Activated naive CD4-positive, alpha-beta T cell treated with anti-CD3 and anti-CD28 coated beads, Interleukin-2, amount 10 ng/mL, durations not matched to agents 7 days and 5 days (primary cell): ENCODE data around the gene RNF114.
"Not testable (repeated sequence)": the region's sequence is repeated elsewhere in the genome, so short reads cannot be mapped to it uniquely, and the experiment has no call there.

ENCODE experiments used
- CTCF ChIA-PET: fragments of 350-600 bp; sonication (Branson Sonifier 250); formaldehyde crosslinking; loops from one replicate; lab custom pipeline; 2021; ENCODE audit warnings: antibody characterized with exemption; lab: Charles Lee
- DNase-seq: peaks from one replicate; pipeline ENCODE4 v3.0.0-alpha.2; 2020
- H3K27ac Mint-ChIP-seq: one replicate; pipeline ENCODE4 v1.8.0; 2021; ENCODE audit warnings: mild to moderate bottlenecking, moderate library complexity, mixed read lengths
- H3K27me3 Mint-ChIP-seq: one replicate; pipeline ENCODE4 v1.8.0; 2021; ENCODE audit warnings: mild to moderate bottlenecking, mixed read lengths
- H3K36me3 Mint-ChIP-seq: one replicate; pipeline ENCODE4 v1.8.0; 2021; ENCODE audit warnings: mixed read lengths
- H3K4me1 Mint-ChIP-seq: one replicate; pipeline ENCODE4 v1.8.0; 2021; ENCODE audit warnings: mixed read lengths
- H3K4me3 Mint-ChIP-seq: one replicate; pipeline ENCODE4 v1.8.0; 2021; ENCODE audit warnings: mild to moderate bottlenecking, moderate library complexity, mixed read lengths
- H3K9me3 Mint-ChIP-seq: one replicate; pipeline ENCODE4 v1.8.0; 2021; ENCODE audit warnings: mixed read lengths

Gene RNF114

DNA sequence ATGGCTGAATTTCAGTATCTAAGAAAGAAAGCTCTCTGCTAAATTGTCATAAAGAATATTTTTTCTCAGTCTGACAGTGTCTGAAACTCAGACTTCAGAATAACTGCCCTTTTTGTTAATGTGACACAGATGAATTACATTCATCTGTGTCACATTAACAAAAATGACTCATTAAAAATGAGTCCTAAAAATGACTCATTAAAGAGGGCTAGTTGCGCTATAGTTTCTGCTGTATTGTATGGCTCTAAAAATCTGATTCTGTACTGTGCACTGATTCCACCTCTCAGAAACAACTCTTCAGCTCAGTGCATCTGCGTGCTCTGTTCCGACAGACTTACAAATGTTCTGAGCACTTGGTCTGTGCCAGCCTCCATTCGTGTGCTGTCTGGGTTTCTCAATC, 15.0 kb downstream of the RNF114 start:
- Mint-ChIP-seq H3K9me3 (no peaks in the 10 kb centered on the region), H3K36me3 (peaks cover 59% of the 10 kb centered on the region), H3K27ac (no peak overlapping the region), H3K4me3 (no peak overlapping the region), H3K27me3 (no peaks in the 10 kb centered on the region), H3K4me1 (no peaks in the 10 kb centered on the region)
- DNase-seq, result no peak
- CTCF ChIA-PET, result interaction anchor here (2.1 to 2.6 kb wide), 2 partner anchors 14 to 120 kb away, joined by 6 to 10 read pairs; no protein-coding TSS in a partner anchor

DNA sequence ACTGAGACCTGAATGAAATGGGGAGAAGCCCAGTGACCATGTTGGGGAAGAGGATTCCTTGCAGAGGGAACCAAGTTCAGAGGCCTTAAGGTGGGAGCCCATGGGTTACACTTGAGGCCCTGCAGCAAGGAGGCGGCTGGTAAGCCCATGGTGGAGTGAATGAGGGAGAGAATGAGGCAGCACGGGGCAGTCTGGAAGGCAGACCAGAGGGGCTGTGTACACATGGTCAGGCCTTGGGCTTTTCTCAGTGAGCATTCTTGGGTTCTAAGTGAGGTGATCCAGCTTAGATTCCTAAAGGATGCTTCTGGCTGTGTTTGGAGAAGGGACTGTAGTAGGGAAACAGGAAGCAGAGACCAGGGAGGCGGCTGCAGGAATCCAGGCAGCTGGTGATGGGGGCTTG, 19.0 kb downstream of the RNF114 start:
- H3K27ac Mint-ChIP-seq, result no peak overlapping the region
- no peaks in the 10 kb centered on the region for H3K4me1 Mint-ChIP-seq
- no peaks in the 10 kb centered on the region for H3K9me3 Mint-ChIP-seq
- no peaks in the 10 kb centered on the region for H3K27me3 Mint-ChIP-seq
- no peak overlapping the region for H3K4me3 Mint-ChIP-seq
- no peak for DNase-seq
- H3K36me3 Mint-ChIP-seq, result peaks cover 50% of the 10 kb centered on the region
- CTCF ChIA-PET, result interaction anchor here (0.9 kb wide), 1 partner anchor 10 kb away, joined by 4 read pairs; no protein-coding TSS in a partner anchor

DNA sequence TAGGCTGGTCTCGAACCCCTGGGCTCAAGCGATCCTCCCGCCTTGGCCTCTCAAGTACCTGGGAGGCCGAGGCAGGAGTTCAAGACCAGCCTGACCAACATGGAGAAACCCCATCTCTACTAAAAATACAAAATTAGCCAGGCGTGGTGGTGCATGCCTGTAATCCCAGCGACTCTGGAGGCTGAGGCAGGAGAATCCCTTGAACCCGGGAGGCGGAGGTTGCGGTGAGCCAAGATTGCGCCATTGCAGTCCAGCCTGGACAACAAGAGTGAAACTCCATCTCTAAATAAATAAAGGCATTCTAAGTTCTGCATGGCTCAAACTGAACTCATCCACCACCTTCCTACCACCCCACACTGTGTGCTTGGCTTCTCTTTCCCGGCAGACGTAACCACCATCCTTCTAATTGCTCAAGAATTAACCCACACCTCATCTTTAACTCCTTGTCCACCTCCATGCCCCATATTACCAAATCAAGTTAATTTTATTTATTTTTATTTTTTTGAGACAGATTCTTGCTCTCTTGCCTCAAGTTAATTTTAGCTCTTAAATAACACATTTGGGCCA, 19.7 kb downstream of the RNF114 start:
- H3K4me1 Mint-ChIP-seq, DNase-seq, H3K4me3 Mint-ChIP-seq, H3K27ac Mint-ChIP-seq, H3K27me3 Mint-ChIP-seq, H3K9me3 Mint-ChIP-seq: not testable (repeated sequence)
- CTCF ChIA-PET, result interaction anchor here (0.9 kb wide), 1 partner anchor 9 kb away, joined by 4 read pairs; no protein-coding TSS in a partner anchor
- peaks cover 44% of the 10 kb centered on the region for H3K36me3 Mint-ChIP-seq

DNA sequence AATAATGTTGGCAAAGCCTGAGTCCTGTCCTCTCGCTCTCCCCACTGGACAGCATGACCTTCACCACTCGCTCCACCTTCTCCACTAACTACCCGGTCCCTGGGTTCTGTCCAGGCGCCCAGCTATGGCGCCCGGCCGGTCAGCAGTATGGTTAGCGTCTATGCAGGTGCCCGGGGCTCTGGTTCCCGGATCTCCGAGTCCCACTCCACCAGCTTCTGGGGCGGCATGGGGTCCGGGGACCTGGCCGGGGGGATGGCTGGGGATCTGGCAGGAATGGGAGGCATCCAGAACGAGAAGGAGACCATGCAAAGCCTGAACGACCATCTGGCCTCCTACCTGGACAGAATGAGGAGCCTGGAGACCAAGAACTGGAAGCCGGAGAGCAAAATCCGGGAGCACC, 20.5 kb downstream of the RNF114 start:
- Mint-ChIP-seq H3K27me3 (no peaks in the 10 kb centered on the region), H3K36me3 (peaks cover 41% of the 10 kb centered on the region), H3K27ac (peak overlapping the region; percentile 33), H3K4me3 (no peak overlapping the region), H3K9me3 (no peaks in the 10 kb centered on the region), H3K4me1 (no peaks in the 10 kb centered on the region)
- no peak for DNase-seq
- CTCF ChIA-PET, result no interaction called here

DNA sequence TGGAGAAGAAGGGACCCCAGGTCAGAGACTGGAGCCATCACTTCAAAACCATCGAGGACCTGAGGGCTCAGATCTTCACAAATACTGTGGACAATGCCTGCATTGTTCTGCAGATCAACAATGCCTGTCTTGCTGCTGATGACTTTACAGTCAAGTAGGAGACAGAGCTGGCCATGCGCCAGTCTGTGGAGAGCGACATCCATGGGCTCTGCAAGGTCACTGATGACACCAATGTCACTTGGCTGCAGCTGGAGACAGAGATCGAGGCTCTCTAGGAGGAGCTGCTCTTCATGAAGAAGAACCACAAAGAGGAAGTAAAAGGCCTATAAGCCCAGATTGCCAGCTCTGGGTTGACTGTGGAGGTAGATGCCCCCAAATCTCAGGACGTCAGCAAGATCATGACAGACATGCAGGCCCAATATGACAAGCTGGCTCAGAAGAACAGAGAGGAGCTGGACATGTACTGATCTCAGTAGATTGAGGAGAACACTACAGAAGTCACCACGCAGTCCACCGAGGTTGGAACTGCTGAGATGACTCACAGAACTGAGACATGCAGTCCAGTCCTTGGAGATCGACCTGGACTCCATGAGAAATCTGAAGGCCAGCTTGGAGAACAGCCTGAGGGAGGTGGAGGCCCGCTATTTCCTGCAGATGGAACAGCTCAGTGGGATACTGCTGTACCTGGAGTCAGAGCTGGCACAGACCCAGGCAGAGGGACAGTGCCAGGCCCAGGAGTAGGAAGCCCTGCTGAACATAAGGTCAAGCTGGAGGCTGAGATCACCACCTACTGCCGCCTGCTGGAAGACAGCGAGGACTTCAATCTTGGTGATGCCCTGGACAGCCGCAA, 21.1 kb downstream of the RNF114 start:
- H3K4me3 Mint-ChIP-seq, result not testable (repeated sequence)
- peak overlapping the region; percentile 67 for H3K27ac Mint-ChIP-seq

DNA sequence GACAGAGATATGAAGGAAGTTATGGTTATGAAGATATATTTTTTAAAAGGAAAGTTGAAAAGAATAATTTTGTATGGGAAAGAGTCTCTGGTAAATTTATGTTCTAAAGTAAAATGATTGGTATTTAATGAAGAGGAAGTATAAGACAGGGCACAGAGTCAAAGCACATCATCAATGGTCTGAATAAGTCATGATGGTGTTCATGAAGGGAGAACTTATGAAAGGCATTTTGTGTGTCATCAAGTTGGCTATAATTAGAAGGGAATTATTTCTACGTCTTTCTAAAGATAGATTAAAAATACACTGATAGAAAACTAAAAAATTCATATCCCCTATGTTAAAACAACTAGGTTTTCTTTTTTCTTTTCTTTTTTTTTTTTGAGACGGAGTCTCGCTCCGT, 25.2 kb downstream of the RNF114 start:
- DNase-seq, result no peak
- Mint-ChIP-seq H3K4me1 (no peaks in the 10 kb centered on the region), H3K4me3 (no peak overlapping the region), H3K9me3 (no peaks in the 10 kb centered on the region), H3K36me3 (peaks cover 16% of the 10 kb centered on the region), H3K27me3 (no peaks in the 10 kb centered on the region), H3K27ac (no peak overlapping the region)
- CTCF ChIA-PET, result no interaction called here

More for the DNA sequence above, 21.1 kb downstream of the RNF114 start:
- H3K4me1 Mint-ChIP-seq, CTCF ChIA-PET, H3K9me3 Mint-ChIP-seq, H3K27me3 Mint-ChIP-seq, DNase-seq: not testable (repeated sequence)
- H3K36me3 Mint-ChIP-seq, result peaks cover 36% of the 10 kb centered on the region

DNA sequence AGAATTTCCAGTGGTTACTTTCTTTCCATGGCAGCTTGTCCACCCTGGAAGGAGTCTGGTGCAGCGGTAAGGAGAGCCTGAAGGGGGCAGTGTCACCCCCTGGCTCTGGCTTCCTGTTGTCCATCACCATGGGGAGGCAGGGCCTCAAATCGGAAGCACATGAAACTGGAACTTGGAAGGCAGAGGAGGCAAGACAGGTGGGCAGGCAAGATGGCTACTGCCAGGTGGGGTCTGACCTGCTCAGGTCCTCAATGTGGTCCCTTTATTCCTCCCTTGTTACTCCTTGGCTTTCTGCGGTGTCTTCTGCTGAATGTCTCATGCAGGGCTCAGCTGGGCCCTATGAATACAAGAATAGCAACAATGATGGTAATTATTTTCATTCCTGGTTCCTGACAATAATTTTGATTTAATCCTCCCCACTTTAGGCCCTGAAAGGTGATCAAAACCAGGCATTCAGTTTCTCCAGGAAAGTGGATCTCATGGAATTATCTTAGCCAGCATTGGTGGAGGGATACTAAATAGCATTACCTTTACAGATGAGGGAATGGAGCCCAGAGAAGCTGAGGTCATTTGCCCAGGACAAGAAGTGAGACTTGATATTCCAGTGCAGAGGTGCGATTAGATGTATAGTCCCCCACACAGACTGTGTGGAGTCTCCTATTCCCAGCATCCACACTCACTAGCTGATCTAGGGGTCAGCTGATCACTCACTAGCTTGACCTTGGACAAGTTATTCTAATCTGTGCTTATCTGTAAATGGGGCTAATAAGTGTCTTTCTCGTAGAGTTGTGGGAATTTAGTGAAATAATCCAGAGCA, 29.0 kb downstream of the RNF114 start:
- Mint-ChIP-seq H3K36me3 (peaks cover under 1% of the 10 kb centered on the region), H3K4me1 (no peaks in the 10 kb centered on the region), H3K9me3 (no peaks in the 10 kb centered on the region), H3K27ac (no peak overlapping the region), H3K27me3 (no peaks in the 10 kb centered on the region), H3K4me3 (no peak overlapping the region)
- CTCF ChIA-PET, result interaction anchor here (0.6 to 5.1 kb wide), 12 partner anchors 8 to 120 kb away, joined by 3 to 31 read pairs (median 4); no protein-coding TSS in a partner anchor
- DNase-seq, result peak; percentile 43

DNA sequence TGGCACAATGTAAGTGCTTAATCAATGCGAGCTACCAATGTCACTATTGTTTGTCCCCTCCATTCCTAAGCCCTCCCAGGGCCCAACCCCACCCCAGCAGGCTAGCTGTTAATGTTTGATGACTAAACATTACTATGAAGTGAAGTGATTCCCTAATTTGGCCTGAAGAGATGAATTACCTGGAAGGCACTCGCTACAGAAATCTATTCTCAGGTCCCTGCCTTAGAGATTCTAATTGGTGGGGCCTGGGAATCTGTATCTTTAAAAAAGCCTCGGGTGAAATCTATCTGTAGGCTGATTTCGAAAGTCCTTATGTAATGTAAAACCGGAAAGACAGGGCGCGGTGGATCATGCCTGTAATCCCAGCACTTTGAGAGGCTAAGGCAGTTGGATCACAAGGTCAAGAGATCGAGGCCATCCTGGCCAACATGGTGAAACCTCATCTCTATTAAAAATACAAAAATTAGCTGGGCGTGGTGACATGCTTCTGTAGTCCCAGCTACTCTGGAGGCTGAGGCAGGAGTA, 29.6 kb downstream of the RNF114 start:
- CTCF ChIA-PET, result interaction anchor here (1.1 to 5.1 kb wide), 7 partner anchors 8 to 117 kb away, joined by 3 to 31 read pairs (median 6); no protein-coding TSS in a partner anchor
- Mint-ChIP-seq H3K9me3 (no peaks in the 10 kb centered on the region), H3K4me1 (no peaks in the 10 kb centered on the region), H3K36me3 (no peaks in the 10 kb centered on the region), H3K27ac (no peak overlapping the region), H3K27me3 (no peaks in the 10 kb centered on the region), H3K4me3 (no peak overlapping the region)
- no peak for DNase-seq

DNA sequence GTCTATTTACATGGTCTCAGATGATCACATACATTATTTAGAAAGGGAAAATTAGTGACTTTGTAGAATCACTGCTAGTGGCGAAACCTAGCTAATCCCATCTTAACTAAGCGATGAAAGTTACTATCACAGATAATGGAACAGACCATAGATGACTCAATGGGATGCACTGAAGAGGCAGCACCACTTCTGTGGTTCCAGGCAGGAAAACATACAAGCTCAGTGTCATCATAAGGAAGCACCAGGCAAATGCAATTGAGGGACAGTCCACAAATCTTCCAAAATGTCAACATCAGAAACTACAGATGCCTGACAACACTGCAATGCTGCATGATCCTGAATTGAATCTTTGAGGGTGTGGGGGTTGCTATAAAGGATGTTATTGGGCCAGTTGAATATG, 30.7 kb downstream of the RNF114 start:
- no peak for DNase-seq
- CTCF ChIA-PET, result interaction anchor here (1.0 to 5.1 kb wide), 4 partner anchors 12 to 116 kb away, joined by 3 to 31 read pairs (median 9); no protein-coding TSS in a partner anchor
- Mint-ChIP-seq H3K27ac (no peak overlapping the region), H3K4me1 (no peaks in the 10 kb centered on the region), H3K36me3 (no peaks in the 10 kb centered on the region), H3K27me3 (no peaks in the 10 kb centered on the region), H3K4me3 (no peak overlapping the region), H3K9me3 (no peaks in the 10 kb centered on the region)

DNA sequence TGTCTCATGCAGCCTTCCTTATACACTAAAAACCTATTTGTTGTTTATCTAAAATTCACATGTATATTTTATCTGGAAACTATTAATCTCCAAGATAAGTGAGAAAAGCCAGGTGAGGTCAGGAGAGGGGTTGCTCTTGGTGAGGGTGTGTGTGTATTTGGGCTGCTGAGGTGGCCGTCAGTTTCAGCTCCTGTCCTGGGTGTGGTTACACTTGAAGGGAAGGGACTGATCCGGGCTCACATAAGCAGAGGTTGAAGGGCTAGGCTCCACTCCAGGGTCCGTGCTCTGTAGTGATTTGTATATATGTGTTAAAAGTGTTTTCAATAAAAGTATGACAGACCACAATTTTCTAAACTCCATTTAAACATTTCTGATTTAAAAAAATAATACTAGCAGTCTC, 33.0 kb downstream of the RNF114 start:
- no peaks in the 10 kb centered on the region for H3K27me3 Mint-ChIP-seq
- H3K9me3 Mint-ChIP-seq, result no peaks in the 10 kb centered on the region
- H3K36me3 Mint-ChIP-seq, result no peaks in the 10 kb centered on the region
- H3K27ac Mint-ChIP-seq, result no peak overlapping the region
- no peak for DNase-seq
- CTCF ChIA-PET, result interaction anchor here (1.1 kb wide), 1 partner anchor 10 kb away, joined by 6 read pairs; no protein-coding TSS in a partner anchor
- H3K4me1 Mint-ChIP-seq, result no peaks in the 10 kb centered on the region
- H3K4me3 Mint-ChIP-seq, result no peak overlapping the region

DNA sequence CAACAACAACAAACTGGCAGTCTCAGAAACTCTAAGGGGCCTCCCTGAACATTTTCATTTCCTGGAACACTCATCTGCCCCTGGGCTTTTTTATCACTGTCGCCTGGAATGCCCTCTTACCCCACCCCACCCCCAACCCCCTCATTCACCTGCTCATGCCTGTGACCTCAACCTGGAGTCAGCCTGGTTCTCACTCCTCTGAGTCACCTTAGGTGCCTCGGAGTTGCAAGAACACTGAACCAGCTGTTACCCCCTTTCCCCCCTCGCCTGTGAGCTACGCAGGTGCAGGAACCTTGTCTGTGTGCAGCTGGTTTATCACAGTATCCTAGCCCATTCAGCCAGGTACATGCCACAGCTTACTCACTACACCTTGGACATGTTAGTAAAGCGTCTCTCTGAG, 33.7 kb downstream of the RNF114 start:
- Mint-ChIP-seq H3K9me3 (no peaks in the 10 kb centered on the region), H3K27me3 (no peaks in the 10 kb centered on the region), H3K27ac (no peak overlapping the region), H3K4me1 (no peaks in the 10 kb centered on the region), H3K4me3 (no peak overlapping the region), H3K36me3 (no peaks in the 10 kb centered on the region)
- no peak for DNase-seq
- CTCF ChIA-PET, result interaction anchor here (1.1 kb wide), 1 partner anchor 9 kb away, joined by 6 read pairs; no protein-coding TSS in a partner anchor

DNA sequence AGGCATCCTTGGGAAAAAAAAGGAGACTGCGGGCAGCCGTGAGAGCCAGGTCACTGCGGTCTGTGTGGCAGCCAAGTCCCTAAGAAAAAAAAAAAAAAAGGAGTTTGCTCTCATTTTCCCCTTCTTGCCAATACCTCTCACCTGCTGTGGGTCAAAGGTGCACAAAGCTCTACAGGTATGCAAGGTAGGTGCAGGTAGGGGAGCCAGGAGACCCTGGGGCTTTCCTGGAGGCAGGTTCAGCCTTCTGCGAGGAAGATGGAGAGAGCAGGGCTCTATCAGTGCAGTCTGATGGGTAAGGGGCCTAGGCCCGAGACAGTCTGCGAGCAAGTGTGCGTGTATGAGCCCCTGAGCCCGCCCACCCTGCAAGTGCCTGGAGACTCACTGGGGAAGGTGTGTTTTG, 34.3 kb downstream of the RNF114 start:
- no peaks in the 10 kb centered on the region for H3K9me3 Mint-ChIP-seq
- no peaks in the 10 kb centered on the region for H3K27me3 Mint-ChIP-seq
- CTCF ChIA-PET, result no interaction called here
- no peak overlapping the region for H3K27ac Mint-ChIP-seq
- no peak for DNase-seq
- H3K36me3 Mint-ChIP-seq, result no peaks in the 10 kb centered on the region
- no peaks in the 10 kb centered on the region for H3K4me1 Mint-ChIP-seq
- H3K4me3 Mint-ChIP-seq, result no peak overlapping the region

DNA sequence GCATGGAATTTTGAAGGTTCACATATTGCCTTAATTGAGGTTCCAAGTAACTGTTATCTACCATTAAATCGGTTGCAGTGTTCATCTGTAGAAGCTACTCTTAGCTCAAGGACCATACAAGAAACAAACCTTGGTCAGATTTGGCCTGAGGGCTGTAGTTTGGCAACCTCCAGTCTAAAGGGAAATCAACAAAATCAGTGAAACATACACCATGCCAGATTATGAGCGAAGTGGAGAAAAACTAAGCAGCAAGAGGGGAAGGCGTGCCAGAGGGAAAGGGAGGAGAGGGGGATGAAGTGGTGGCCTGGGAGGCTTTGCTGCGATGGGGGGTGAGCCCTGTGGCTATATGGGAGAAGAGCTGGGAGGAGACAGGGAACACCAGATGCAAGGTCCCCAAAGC, 37.8 kb downstream of the RNF114 start:
- no peak for DNase-seq
- no peaks in the 10 kb centered on the region for H3K9me3 Mint-ChIP-seq
- CTCF ChIA-PET, result interaction anchor here (1.0 to 16.8 kb wide), 2 partner anchors 9 to 97 kb away, joined by 5 to 317 read pairs; no protein-coding TSS in a partner anchor
- peaks cover 13% of the 10 kb centered on the region for H3K27me3 Mint-ChIP-seq
- H3K4me1 Mint-ChIP-seq, result no peaks in the 10 kb centered on the region
- H3K27ac Mint-ChIP-seq, result no peak overlapping the region
- H3K36me3 Mint-ChIP-seq, result no peaks in the 10 kb centered on the region
- no peak overlapping the region for H3K4me3 Mint-ChIP-seq
